ENCODE data around the gene IRAK4.

The IRAK4 gene

DNA sequence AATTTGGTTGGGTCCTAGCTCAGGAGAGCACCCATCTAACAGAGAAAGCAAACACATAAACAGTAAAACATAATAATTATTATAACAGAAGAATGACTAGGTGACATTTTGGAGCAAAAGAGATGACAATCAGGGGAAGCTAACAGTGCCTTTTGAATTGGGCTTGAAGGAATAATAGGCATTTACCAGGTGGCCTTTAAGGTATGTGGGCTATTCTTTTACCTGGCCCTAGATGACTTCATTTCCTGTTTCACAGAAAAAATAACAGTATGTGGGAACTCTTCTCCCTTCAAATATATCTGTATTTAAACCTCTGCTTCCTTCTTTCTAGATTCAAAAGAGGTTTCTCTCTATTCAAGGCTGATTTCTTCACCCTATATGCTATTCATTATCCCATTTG lies 3.8 kb downstream of the IRAK4 start:
- peaks cover 0 to 4% of the 10 kb centered on the region in 2 donors for H3K4me1 ChIP-seq (ENCODE audit: control insufficient read depth in 2 of 2, insufficient read depth in 1 of 2, low read depth in 1 of 2, low read length in 2 of 2)
- H3K27me3 ChIP-seq (ENCODE audit: control insufficient read depth in 3 of 3, insufficient read depth in 3 of 3, low read depth in 1 of 3, low read length in 3 of 3): no peaks in the 10 kb centered on the region
- H2BK12ac ChIP-seq (ENCODE audit: low read length): no peak overlapping the region
- H3K18ac ChIP-seq (ENCODE audit: low read length): no peak overlapping the region
- no peaks in the 10 kb centered on the region for H3K9me3 ChIP-seq (replicated peaks in 1 of 2; ENCODE audit: control insufficient read depth in 2 of 2, insufficient read depth in 1 of 2, low read depth in 1 of 2, low read length in 2 of 2)
- H2AK5ac ChIP-seq (ENCODE audit: low read depth, low read length): no peak overlapping the region
- no peak overlapping the region for H3K23ac ChIP-seq (ENCODE audit: low read depth, low read length, poor library complexity)
- no peak overlapping the region for H3K4me3 ChIP-seq (ENCODE audit: low read length in 2 of 2)
- H3K14ac ChIP-seq (ENCODE audit: low read length): no peak overlapping the region
- H4K8ac ChIP-seq (ENCODE audit: low read depth, low read length): no peak overlapping the region
- DNase-seq (ENCODE audit: low spot score): no peak
- no peak overlapping the region for H3K9ac ChIP-seq (ENCODE audit: low read depth, low read length, poor library complexity)
- H2AFZ ChIP-seq (ENCODE audit: low read length): no peak overlapping the region
- no peak overlapping the region for H3K4ac ChIP-seq (ENCODE audit: low read length)
- no peaks in the 10 kb centered on the region for H3K36me3 ChIP-seq (replicated peaks in 1 of 2; ENCODE audit: control insufficient read depth in 2 of 2, insufficient read depth in 2 of 2, low read length in 2 of 2)
- no peak overlapping the region for H4K91ac ChIP-seq (ENCODE audit: low read depth, low read length, poor library complexity)
- H2BK120ac ChIP-seq (ENCODE audit: low read depth, low read length): no peak overlapping the region
- no peak overlapping the region for H2BK15ac ChIP-seq (ENCODE audit: low read length)
- H3K4me2 ChIP-seq (ENCODE audit: insufficient read depth, low read length, poor library complexity, severe bottlenecking): no peak overlapping the region
- H2BK5ac ChIP-seq (ENCODE audit: low read length): no peak overlapping the region
- H3K27ac ChIP-seq (replicated peaks; ENCODE audit: low read length): no peak overlapping the region
- peaks cover 3% of the 10 kb centered on the region for H3K79me1 ChIP-seq (ENCODE audit: low read depth, low read length)

DNA sequence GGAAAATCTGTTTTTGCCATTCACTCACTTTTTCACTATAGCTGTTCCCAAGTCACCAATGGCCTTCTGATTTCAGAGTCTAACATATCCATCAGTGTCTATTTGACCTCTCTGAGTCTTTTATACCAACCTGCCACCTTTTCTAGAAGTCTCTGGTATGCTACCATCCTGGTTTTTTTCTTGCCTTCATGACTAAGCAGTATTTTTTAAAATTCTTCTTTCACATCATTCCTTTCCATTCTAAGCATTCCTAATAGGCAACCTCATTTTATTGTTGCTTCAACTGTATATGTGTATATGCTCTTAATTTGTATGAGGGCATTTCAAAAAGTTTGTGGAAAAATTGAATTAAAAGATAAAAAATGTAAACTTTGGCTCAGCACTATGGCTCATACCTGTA lies 5.0 kb downstream of the IRAK4 start:
- no peak overlapping the region for H2BK120ac ChIP-seq (ENCODE audit: low read depth, low read length)
- no peaks in the 10 kb centered on the region for H3K9me3 ChIP-seq (replicated peaks in 1 of 2; ENCODE audit: control insufficient read depth in 2 of 2, insufficient read depth in 1 of 2, low read depth in 1 of 2, low read length in 2 of 2)
- no peaks in the 10 kb centered on the region for H3K4me1 ChIP-seq (ENCODE audit: control insufficient read depth in 2 of 2, insufficient read depth in 1 of 2, low read depth in 1 of 2, low read length in 2 of 2)
- DNase-seq (ENCODE audit: low spot score): no peak
- H3K23ac ChIP-seq (ENCODE audit: low read depth, low read length, poor library complexity): no peak overlapping the region
- H2AK5ac ChIP-seq (ENCODE audit: low read depth, low read length): no peak overlapping the region
- H2AFZ ChIP-seq (ENCODE audit: low read length): no peak overlapping the region
- H3K27ac ChIP-seq (replicated peaks; ENCODE audit: low read length): no peak overlapping the region
- no peak overlapping the region for H4K8ac ChIP-seq (ENCODE audit: low read depth, low read length)
- no peaks in the 10 kb centered on the region for H3K27me3 ChIP-seq (ENCODE audit: control insufficient read depth in 3 of 3, insufficient read depth in 3 of 3, low read depth in 1 of 3, low read length in 3 of 3)
- H3K14ac ChIP-seq (ENCODE audit: low read length): no peak overlapping the region
- no peak overlapping the region for H3K9ac ChIP-seq (ENCODE audit: low read depth, low read length, poor library complexity)
- H3K79me1 ChIP-seq (ENCODE audit: low read depth, low read length): no peaks in the 10 kb centered on the region
- H2BK5ac ChIP-seq (ENCODE audit: low read length): no peak overlapping the region
- no peak overlapping the region for H2BK12ac ChIP-seq (ENCODE audit: low read length)
- no peak overlapping the region for H3K4ac ChIP-seq (ENCODE audit: low read length)
- H2BK15ac ChIP-seq (ENCODE audit: low read length): no peak overlapping the region
- H3K4me3 ChIP-seq (ENCODE audit: low read length in 2 of 2): no peak overlapping the region
- H3K18ac ChIP-seq (ENCODE audit: low read length): no peak overlapping the region
- no peaks in the 10 kb centered on the region for H3K36me3 ChIP-seq (replicated peaks in 1 of 2; ENCODE audit: control insufficient read depth in 2 of 2, insufficient read depth in 2 of 2, low read length in 2 of 2)
- no peak overlapping the region for H4K91ac ChIP-seq (ENCODE audit: low read depth, low read length, poor library complexity)
- no peak overlapping the region for H3K4me2 ChIP-seq (ENCODE audit: insufficient read depth, low read length, poor library complexity, severe bottlenecking)

DNA sequence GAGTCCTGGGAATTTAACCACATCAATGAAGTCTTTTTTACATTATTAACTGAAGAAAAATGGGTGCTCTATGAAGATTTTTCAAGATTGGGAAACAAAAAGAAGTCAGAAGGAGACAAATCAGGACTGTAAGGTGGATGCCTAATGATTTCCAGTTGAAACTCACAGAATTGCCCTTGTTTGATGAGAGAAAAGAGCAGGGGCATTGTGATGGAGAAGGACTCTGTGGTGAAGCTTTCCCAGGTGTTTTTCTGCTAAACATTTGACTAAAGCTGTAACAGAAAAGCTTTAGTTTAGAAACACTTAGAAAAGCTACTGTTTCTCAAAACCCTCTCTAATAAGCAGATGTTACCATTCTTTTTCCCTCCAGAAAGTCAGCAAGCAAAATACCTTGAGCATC lies 5.8 kb downstream of the IRAK4 start:
- Histone ChIP-seq H2BK12ac (ENCODE audit: low read length) (no peak overlapping the region), H3K36me3 (replicated peaks in 1 of 2; ENCODE audit: control insufficient read depth in 2 of 2, insufficient read depth in 2 of 2, low read length in 2 of 2) (no peaks in the 10 kb centered on the region), H3K4me1 (ENCODE audit: control insufficient read depth in 2 of 2, insufficient read depth in 1 of 2, low read depth in 1 of 2, low read length in 2 of 2) (no peaks in the 10 kb centered on the region), H3K79me1 (ENCODE audit: low read depth, low read length) (no peaks in the 10 kb centered on the region), H3K27me3 (ENCODE audit: control insufficient read depth in 3 of 3, insufficient read depth in 3 of 3, low read depth in 1 of 3, low read length in 3 of 3) (peaks cover 0 to 3% (median 0%) of the 10 kb centered on the region in 3 experiments), H3K9ac (ENCODE audit: low read depth, low read length, poor library complexity) (no peak overlapping the region), H3K14ac (ENCODE audit: low read length) (no peak overlapping the region), H2BK15ac (ENCODE audit: low read length) (no peak overlapping the region), H4K8ac (ENCODE audit: low read depth, low read length) (no peak overlapping the region), H2BK5ac (ENCODE audit: low read length) (no peak overlapping the region), H3K4ac (ENCODE audit: low read length) (no peak overlapping the region), H3K18ac (ENCODE audit: low read length) (no peak overlapping the region), H3K9me3 (replicated peaks in 1 of 2; ENCODE audit: control insufficient read depth in 2 of 2, insufficient read depth in 1 of 2, low read depth in 1 of 2, low read length in 2 of 2) (no peaks in the 10 kb centered on the region), H3K4me3 (ENCODE audit: low read length in 2 of 2) (no peak overlapping the region), H3K23ac (ENCODE audit: low read depth, low read length, poor library complexity) (no peak overlapping the region), H2BK120ac (ENCODE audit: low read depth, low read length) (no peak overlapping the region), H4K91ac (ENCODE audit: low read depth, low read length, poor library complexity) (no peak overlapping the region), H3K27ac (replicated peaks; ENCODE audit: low read length) (no peak overlapping the region), H2AFZ (ENCODE audit: low read length) (no peak overlapping the region), H2AK5ac (ENCODE audit: low read depth, low read length) (no peak overlapping the region), H3K4me2 (ENCODE audit: insufficient read depth, low read length, poor library complexity, severe bottlenecking) (no peak overlapping the region)
- DNase-seq (ENCODE audit: low spot score): no peak

- Histone ChIP-seq H2AFZ (ENCODE audit: low read length) (no peak overlapping the region), H4K8ac (ENCODE audit: low read depth, low read length) (no peak overlapping the region), H3K23ac (ENCODE audit: low read depth, low read length, poor library complexity) (no peak overlapping the region), H3K4me2 (ENCODE audit: insufficient read depth, low read length, poor library complexity, severe bottlenecking) (no peak overlapping the region), H3K4me3 (ENCODE audit: low read length in 2 of 2) (no peak overlapping the region), H3K9ac (ENCODE audit: low read depth, low read length, poor library complexity) (no peak overlapping the region), H2BK12ac (ENCODE audit: low read length) (no peak overlapping the region), H3K18ac (ENCODE audit: low read length) (no peak overlapping the region), H3K4ac (ENCODE audit: low read length) (no peak overlapping the region), H3K14ac (ENCODE audit: low read length) (no peak overlapping the region), H3K9me3 (replicated peaks in 1 of 2; ENCODE audit: control insufficient read depth in 2 of 2, insufficient read depth in 1 of 2, low read depth in 1 of 2, low read length in 2 of 2) (no peaks in the 10 kb centered on the region), H2BK15ac (ENCODE audit: low read length) (no peak overlapping the region), H3K27me3 (ENCODE audit: control insufficient read depth in 3 of 3, insufficient read depth in 3 of 3, low read depth in 1 of 3, low read length in 3 of 3) (peaks cover 0 to 3% (median 0%) of the 10 kb centered on the region in 3 experiments), H2AK5ac (ENCODE audit: low read depth, low read length) (no peak overlapping the region), H4K91ac (ENCODE audit: low read depth, low read length, poor library complexity) (no peak overlapping the region), H3K79me1 (ENCODE audit: low read depth, low read length) (no peaks in the 10 kb centered on the region), H2BK5ac (ENCODE audit: low read length) (no peak overlapping the region), H2BK120ac (ENCODE audit: low read depth, low read length) (no peak overlapping the region), H3K36me3 (replicated peaks in 1 of 2; ENCODE audit: control insufficient read depth in 2 of 2, insufficient read depth in 2 of 2, low read length in 2 of 2) (no peaks in the 10 kb centered on the region), H3K4me1 (ENCODE audit: control insufficient read depth in 2 of 2, insufficient read depth in 1 of 2, low read depth in 1 of 2, low read length in 2 of 2) (no peaks in the 10 kb centered on the region), H3K27ac (replicated peaks; ENCODE audit: low read length) (no peak overlapping the region)
- no peak for DNase-seq (ENCODE audit: low spot score)
Measured at GRCh38 chr12:43766291-43766690, 7.5 kb downstream of the IRAK4 start.
